ENCODE data around the gene LRRK1. TPM values are rescaled to one million over a fixed set of nuclear protein-coding genes. Genes with fewer than 3 reads are reported as not detected.

LRRK1 gene
- total and polyA plus RNA-seq, 2 donors (not counting 1 experiment from before 2014, with no cell fraction given) = 19.8 to 53.0 TPM

DNA sequence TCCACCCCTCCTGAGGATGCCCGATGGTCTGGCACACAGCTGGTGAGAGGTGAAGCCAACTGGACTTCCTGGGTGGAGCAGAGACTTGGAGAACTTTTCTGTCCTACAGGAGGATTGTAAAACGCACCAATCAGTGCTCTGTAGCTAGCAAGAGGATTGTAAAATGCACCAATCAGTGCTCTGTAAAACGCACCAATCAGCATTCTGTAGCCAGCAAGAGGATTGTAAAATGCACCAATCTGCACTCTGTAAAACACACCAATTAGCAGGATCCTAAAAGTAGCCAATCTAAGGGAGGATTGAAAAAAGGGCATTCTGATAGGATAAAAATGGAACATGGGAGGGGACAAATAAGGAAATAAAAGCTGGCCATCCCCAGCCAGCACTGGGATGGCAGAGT, 182.5 kb downstream of the LRRK1 start:
- intact Hi-C loops (cut with micrococcal nuclease) = no loop called here
- no peaks in the 10 kb centered on the region for H4K20me1 ChIP-seq (ENCODE audit: control insufficient read depth, insufficient read depth, low read length, poor library complexity, severe bottlenecking)
- no peak overlapping the region for H3K4me2 ChIP-seq (replicated peaks; ENCODE audit: low read depth, low read length, poor library complexity, severe bottlenecking)
- no peaks in the 10 kb centered on the region for H3K4me1 Mint-ChIP-seq
- no peak overlapping the region for H3K27ac Mint-ChIP-seq
- TF ChIP-seq CTCF (IDR thresholded peaks at IDR 0.05) (no peak), EZH2 (IDR thresholded peaks at IDR 0.05; ENCODE audit: borderline replicate concordance, insufficient read depth, low read depth, low read length, poor library complexity, severe bottlenecking) (no peak)
- no peaks in the 10 kb centered on the region for H3K4me1 ChIP-seq (ENCODE audit: control insufficient read depth in 2 of 2, insufficient read depth in 2 of 2, low read length in 2 of 2)
- H3K4me3 ChIP-seq (ENCODE audit: control extremely low read depth in 1 of 5, extremely low read depth in 1 of 5, insufficient read depth in 1 of 5, low read depth in 2 of 5, low read length in 4 of 5) = no peak overlapping the region
- H3K36me3 ChIP-seq (replicated peaks in 1 of 2; ENCODE audit: control extremely low read depth in 1 of 2, control insufficient read depth in 1 of 2, extremely low read depth in 1 of 2, insufficient read depth in 2 of 2, low read length in 1 of 2) = no peaks in the 10 kb centered on the region
- ChIA-PET POLR2A (no interaction called here), CTCF (interaction anchor here (0.9 to 2.5 kb wide), 3 partner anchors 12 to 157 kb away, joined by 3 to 11 read pairs (median 4); no protein-coding TSS in a partner anchor)
- peaks cover 4% of the 10 kb centered on the region for H3K9me3 Mint-ChIP-seq (ENCODE audit: insufficient read depth)
- H3K9ac ChIP-seq (ENCODE audit: low read length) = no peak overlapping the region
- no peaks in the 10 kb centered on the region for H3K79me2 ChIP-seq (ENCODE audit: control insufficient read depth, insufficient read depth, low read length)
- no peak overlapping the region for H3K27ac ChIP-seq (ENCODE audit: low read length in 2 of 2)
- H3K27me3 ChIP-seq (replicated peaks in 1 of 4; ENCODE audit: control extremely low read depth in 1 of 4, control insufficient read depth in 3 of 4, insufficient read depth in 4 of 4, low read length in 3 of 4) = no peaks in the 10 kb centered on the region
- 100% methylated on average over 3 of the region's 3 CpGs for WGBS (ENCODE audit: insufficient coverage)
- peaks cover 0 to 11% (median 0%) of the 10 kb centered on the region in 3 donors for H3K9me3 ChIP-seq (ENCODE audit: control extremely low read depth in 1 of 3, control insufficient read depth in 2 of 3, insufficient read depth in 1 of 3, low read length in 2 of 3)
- H3K4me3 Mint-ChIP-seq = no peak overlapping the region
- no peaks in the 10 kb centered on the region for H3K27me3 Mint-ChIP-seq
- H2AFZ ChIP-seq (ENCODE audit: insufficient read depth, low read depth, low read length, poor library complexity, severe bottlenecking) = no peak overlapping the region
- ATAC-seq (ENCODE audit: low read depth) (no peak), DNase-seq (no peak)

DNA sequence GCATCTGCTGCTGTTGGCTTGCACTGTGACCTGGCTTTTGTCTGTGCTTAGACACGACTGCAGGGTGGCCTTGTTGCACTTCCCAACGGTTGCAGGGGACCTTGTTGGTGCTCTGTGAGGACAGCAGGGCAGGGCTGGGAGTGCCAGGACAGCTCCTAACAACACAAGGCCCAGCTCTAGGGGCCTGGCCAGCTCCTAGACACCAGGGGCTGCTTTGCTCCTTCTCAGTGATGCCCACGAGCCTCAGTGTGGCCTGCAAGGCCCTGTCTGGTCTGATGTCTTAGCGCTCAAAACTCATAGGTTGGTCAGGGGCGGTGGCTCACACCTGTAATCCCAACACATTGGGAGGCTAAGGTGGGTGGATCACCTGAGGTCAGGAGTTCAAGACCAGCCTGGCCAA, 183.6 kb downstream of the LRRK1 start:
- Mint-ChIP-seq H3K27me3 (no peaks in the 10 kb centered on the region), H3K4me1 (no peaks in the 10 kb centered on the region), H3K4me3 (no peak overlapping the region), H3K27ac (no peak overlapping the region), H3K9me3 (ENCODE audit: insufficient read depth) (peaks cover 4% of the 10 kb centered on the region)
- H3K36me3 ChIP-seq (replicated peaks in 1 of 2; ENCODE audit: control extremely low read depth in 1 of 2, control insufficient read depth in 1 of 2, extremely low read depth in 1 of 2, insufficient read depth in 2 of 2, low read length in 1 of 2) = no peaks in the 10 kb centered on the region
- H3K4me2 ChIP-seq (replicated peaks; ENCODE audit: low read depth, low read length, poor library complexity, severe bottlenecking) = no peak overlapping the region
- H2AFZ ChIP-seq (ENCODE audit: insufficient read depth, low read depth, low read length, poor library complexity, severe bottlenecking) = no peak overlapping the region
- H3K4me1 ChIP-seq (ENCODE audit: control insufficient read depth in 2 of 2, insufficient read depth in 2 of 2, low read length in 2 of 2) = no peaks in the 10 kb centered on the region
- no peak overlapping the region for H3K9ac ChIP-seq (ENCODE audit: low read length)
- TF ChIP-seq CTCF (IDR thresholded peaks at IDR 0.05) (no peak), EZH2 (IDR thresholded peaks at IDR 0.05; ENCODE audit: borderline replicate concordance, insufficient read depth, low read depth, low read length, poor library complexity, severe bottlenecking) (no peak)
- H3K27ac ChIP-seq (ENCODE audit: low read length in 2 of 2) = no peak overlapping the region
- CTCF ChIA-PET = no interaction called here
- H3K27me3 ChIP-seq (replicated peaks in 1 of 4; ENCODE audit: control extremely low read depth in 1 of 4, control insufficient read depth in 3 of 4, insufficient read depth in 4 of 4, low read length in 3 of 4) = no peaks in the 10 kb centered on the region
- intact Hi-C loops (cut with micrococcal nuclease) = no loop called here
- no peaks in the 10 kb centered on the region for H4K20me1 ChIP-seq (ENCODE audit: control insufficient read depth, insufficient read depth, low read length, poor library complexity, severe bottlenecking)
- 72% methylated on average over 3 of the region's 5 CpGs for WGBS (ENCODE audit: insufficient coverage)
- ATAC-seq (ENCODE audit: low read depth) = no peak
- H3K4me3 ChIP-seq (ENCODE audit: control extremely low read depth in 1 of 5, extremely low read depth in 1 of 5, insufficient read depth in 1 of 5, low read depth in 2 of 5, low read length in 4 of 5) = no peak overlapping the region
- peaks cover 0 to 12% (median 0%) of the 10 kb centered on the region in 3 donors for H3K9me3 ChIP-seq (ENCODE audit: control extremely low read depth in 1 of 3, control insufficient read depth in 2 of 3, insufficient read depth in 1 of 3, low read length in 2 of 3)
- no peaks in the 10 kb centered on the region for H3K79me2 ChIP-seq (ENCODE audit: control insufficient read depth, insufficient read depth, low read length)
- DNase-seq = no peak
- POLR2A ChIA-PET = no interaction called here
